ENCODE data around the gene MED12.

The MED12 gene

GRCh38 chrX:71117358-71117757, 1.0 kb upstream of the MED12 start:
- Histone ChIP-seq H3K4me2 (ENCODE audit: low read depth, low read length, poor library complexity, severe bottlenecking) (peak overlapping the region; percentile 90), H3K79me2 (ENCODE audit: insufficient read depth, low read length) (no peaks in the 10 kb centered on the region), H3K27me3 (ENCODE audit: low read length) (no peaks in the 10 kb centered on the region), H4K20me1 (ENCODE audit: low read depth, low read length) (no peaks in the 10 kb centered on the region), H3K4me3 (ENCODE audit: insufficient read depth, low read length, poor library complexity, severe bottlenecking) (peak overlapping the region; percentile 72), H3K9me2 (replicated peaks; ENCODE audit: insufficient read depth, low read length) (no peaks in the 10 kb centered on the region), H3K9ac (ENCODE audit: low read length) (peak overlapping the region; percentile 75), H3F3A (ENCODE audit: insufficient read depth) (peaks cover 8% of the 10 kb centered on the region), H3K9me3 (ENCODE audit: insufficient read depth, low read length) (no peaks in the 10 kb centered on the region), H3K27ac (ENCODE audit: low read depth, low read length) (peak overlapping the region; percentile 72; the same call in 1 of the 2 replicates), H3K36me3 (ENCODE audit: low read length) (no peaks in the 10 kb centered on the region), H2AFZ (ENCODE audit: low read depth, low read length, severe bottlenecking) (peak overlapping the region; percentile 77)
- TF ChIP-seq CTCF (IDR thresholded peaks at IDR 0.05; ENCODE audit: insufficient read depth, low read length, poor library complexity, severe bottlenecking) (no peak), EZH2phosphoT487 (conservative IDR thresholded peaks at IDR 0.05; ENCODE audit: low read length) (no peak)

GRCh38 chrX:71118985-71119535, 664 bp downstream of the MED12 start:
- Histone ChIP-seq H3K79me2 (ENCODE audit: insufficient read depth, low read length) (no peaks in the 10 kb centered on the region), H3K27me3 (ENCODE audit: low read length) (no peaks in the 10 kb centered on the region), H3K9me2 (replicated peaks; ENCODE audit: insufficient read depth, low read length) (no peaks in the 10 kb centered on the region), H3K9me3 (ENCODE audit: insufficient read depth, low read length) (no peaks in the 10 kb centered on the region), H3K9ac (ENCODE audit: low read length) (peak overlapping the region; percentile 75), H3K36me3 (ENCODE audit: low read length) (no peaks in the 10 kb centered on the region), H3K4me3 (ENCODE audit: insufficient read depth, low read length, poor library complexity, severe bottlenecking) (peak overlapping the region; percentile 72), H3K27ac (ENCODE audit: low read depth, low read length) (peak overlapping the region; percentile 72; the same call in 1 of the 2 replicates), H2AFZ (ENCODE audit: low read depth, low read length, severe bottlenecking) (peak overlapping the region; percentile 80), H3F3A (ENCODE audit: insufficient read depth) (0 out of 2 replicates have a peak, but pooled peaks cover 5% of the 10 kb centered on the region), H3K4me2 (ENCODE audit: low read depth, low read length, poor library complexity, severe bottlenecking) (peak overlapping the region; percentile 90), H4K20me1 (ENCODE audit: low read depth, low read length) (no peaks in the 10 kb centered on the region)
- TF ChIP-seq EZH2phosphoT487 (conservative IDR thresholded peaks at IDR 0.05; ENCODE audit: low read length) (no peak), CTCF (IDR thresholded peaks at IDR 0.05; ENCODE audit: insufficient read depth, low read length, poor library complexity, severe bottlenecking) (no peak)

- H3K4me3 ChIP-seq (ENCODE audit: insufficient read depth, low read length, poor library complexity, severe bottlenecking) = no peak overlapping the region
- TF ChIP-seq CTCF (IDR thresholded peaks at IDR 0.05; ENCODE audit: insufficient read depth, low read length, poor library complexity, severe bottlenecking) (no peak), EZH2phosphoT487 (conservative IDR thresholded peaks at IDR 0.05; ENCODE audit: low read length) (no peak)
- no peaks in the 10 kb centered on the region for H4K20me1 ChIP-seq (ENCODE audit: low read depth, low read length)
- H3K9me2 ChIP-seq (replicated peaks; ENCODE audit: insufficient read depth, low read length) = no peaks in the 10 kb centered on the region
- H3K36me3 ChIP-seq (ENCODE audit: low read length) = no peaks in the 10 kb centered on the region
- H3K27ac ChIP-seq (ENCODE audit: low read depth, low read length) = no peak overlapping the region
- no peaks in the 10 kb centered on the region for H3K27me3 ChIP-seq (ENCODE audit: low read length)
- no peaks in the 10 kb centered on the region for H3F3A ChIP-seq (ENCODE audit: insufficient read depth)
- no peaks in the 10 kb centered on the region for H3K79me2 ChIP-seq (ENCODE audit: insufficient read depth, low read length)
- no peak overlapping the region for H3K9ac ChIP-seq (ENCODE audit: low read length)
- H3K9me3 ChIP-seq (ENCODE audit: insufficient read depth, low read length) = no peaks in the 10 kb centered on the region
- no peak overlapping the region for H3K4me2 ChIP-seq (ENCODE audit: low read depth, low read length, poor library complexity, severe bottlenecking)
- H2AFZ ChIP-seq (ENCODE audit: low read depth, low read length, severe bottlenecking) = no peak overlapping the region
Observed at GRCh38 chrX:71128166-71128833, 9.9 kb downstream of the MED12 start.

Measured in SU-DHL-6 (cell line).